ENCODE results near the gene ZIC5. TPM values are rescaled to one million over a fixed set of nuclear protein-coding genes. Genes with fewer than 3 reads are reported as not detected.
A peak's percentile ranks its signal among the peaks of the same experiment; 100 is the strongest.

ZIC5 gene
- total RNA-seq, 6 experiments from 2014 or later: not detected

DNA sequence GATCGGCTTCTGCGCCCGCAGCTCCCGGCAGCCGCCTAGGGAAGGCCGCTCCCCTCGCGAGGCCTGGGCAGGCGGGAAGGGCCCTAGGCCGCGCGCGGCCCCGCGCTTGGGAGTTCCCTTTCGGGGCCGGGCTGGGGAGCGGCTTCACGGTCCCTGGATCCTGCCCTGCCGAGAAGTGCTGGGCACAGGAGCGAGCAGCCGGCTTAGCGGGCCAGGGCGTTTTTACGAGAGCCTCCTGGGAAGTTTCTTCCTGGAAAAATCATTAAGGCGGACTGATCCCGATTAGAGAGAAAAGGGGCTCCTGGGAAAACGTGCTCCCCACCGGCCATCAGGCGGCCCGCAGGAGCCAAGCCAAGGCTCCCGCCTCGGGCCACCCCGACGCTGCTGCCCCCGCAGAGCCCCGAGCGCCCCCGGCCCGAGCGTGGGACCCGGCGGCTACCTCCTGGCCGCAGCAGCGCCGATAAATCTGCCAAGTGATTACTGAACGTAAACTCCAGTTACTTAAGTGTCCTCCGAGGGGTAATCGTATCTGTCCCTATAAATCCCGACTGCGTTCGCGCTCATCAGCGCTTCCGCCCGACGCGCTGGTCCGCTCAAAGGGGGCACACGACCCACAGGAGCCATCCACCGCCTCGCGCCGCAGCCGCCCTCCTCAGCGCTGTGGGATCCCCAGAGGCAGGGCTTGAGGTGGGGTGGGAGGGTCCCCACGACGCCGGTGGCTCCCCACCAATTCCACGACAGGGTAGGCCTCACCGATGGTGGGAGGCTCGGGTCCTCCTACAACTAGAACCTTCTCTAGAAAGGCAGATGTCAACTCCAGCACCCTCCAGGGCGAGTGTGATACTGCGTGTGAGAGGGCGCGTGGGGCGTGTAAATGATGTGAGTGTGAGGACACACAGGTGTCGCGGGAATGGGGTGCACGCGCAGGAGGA is 2.8 kb downstream of the ZIC5 start:
- no peak for DNase-seq
- no peaks in the 10 kb centered on the region for H3K4me1 Mint-ChIP-seq (ENCODE audit: low read depth)
- peaks cover 4% of the 10 kb centered on the region; the same call in 1 of the 2 replicates for H3K36me3 Mint-ChIP-seq (ENCODE audit: low read depth)
- no peak overlapping the region for H3K27ac Mint-ChIP-seq
- peaks cover 44% of the 10 kb centered on the region for H3K27me3 Mint-ChIP-seq (ENCODE audit: insufficient read depth)
- TF ChIP-seq, protein P1, sequence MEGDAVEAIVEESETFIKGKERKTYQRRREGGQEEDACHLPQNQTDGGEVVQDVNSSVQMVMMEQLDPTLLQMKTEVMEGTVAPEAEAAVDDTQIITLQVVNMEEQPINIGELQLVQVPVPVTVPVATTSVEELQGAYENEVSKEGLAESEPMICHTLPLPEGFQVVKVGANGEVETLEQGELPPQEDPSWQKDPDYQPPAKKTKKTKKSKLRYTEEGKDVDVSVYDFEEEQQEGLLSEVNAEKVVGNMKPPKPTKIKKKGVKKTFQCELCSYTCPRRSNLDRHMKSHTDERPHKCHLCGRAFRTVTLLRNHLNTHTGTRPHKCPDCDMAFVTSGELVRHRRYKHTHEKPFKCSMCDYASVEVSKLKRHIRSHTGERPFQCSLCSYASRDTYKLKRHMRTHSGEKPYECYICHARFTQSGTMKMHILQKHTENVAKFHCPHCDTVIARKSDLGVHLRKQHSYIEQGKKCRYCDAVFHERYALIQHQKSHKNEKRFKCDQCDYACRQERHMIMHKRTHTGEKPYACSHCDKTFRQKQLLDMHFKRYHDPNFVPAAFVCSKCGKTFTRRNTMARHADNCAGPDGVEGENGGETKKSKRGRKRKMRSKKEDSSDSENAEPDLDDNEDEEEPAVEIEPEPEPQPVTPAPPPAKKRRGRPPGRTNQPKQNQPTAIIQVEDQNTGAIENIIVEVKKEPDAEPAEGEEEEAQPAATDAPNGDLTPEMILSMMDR (IDR thresholded peaks at IDR 0.05): no peak
- H3K4me3 Mint-ChIP-seq: peak overlapping the region; percentile 52; the same call in 1 of the 2 replicates
- H3K9me3 Mint-ChIP-seq: peaks cover 5% of the 10 kb centered on the region

DNA sequence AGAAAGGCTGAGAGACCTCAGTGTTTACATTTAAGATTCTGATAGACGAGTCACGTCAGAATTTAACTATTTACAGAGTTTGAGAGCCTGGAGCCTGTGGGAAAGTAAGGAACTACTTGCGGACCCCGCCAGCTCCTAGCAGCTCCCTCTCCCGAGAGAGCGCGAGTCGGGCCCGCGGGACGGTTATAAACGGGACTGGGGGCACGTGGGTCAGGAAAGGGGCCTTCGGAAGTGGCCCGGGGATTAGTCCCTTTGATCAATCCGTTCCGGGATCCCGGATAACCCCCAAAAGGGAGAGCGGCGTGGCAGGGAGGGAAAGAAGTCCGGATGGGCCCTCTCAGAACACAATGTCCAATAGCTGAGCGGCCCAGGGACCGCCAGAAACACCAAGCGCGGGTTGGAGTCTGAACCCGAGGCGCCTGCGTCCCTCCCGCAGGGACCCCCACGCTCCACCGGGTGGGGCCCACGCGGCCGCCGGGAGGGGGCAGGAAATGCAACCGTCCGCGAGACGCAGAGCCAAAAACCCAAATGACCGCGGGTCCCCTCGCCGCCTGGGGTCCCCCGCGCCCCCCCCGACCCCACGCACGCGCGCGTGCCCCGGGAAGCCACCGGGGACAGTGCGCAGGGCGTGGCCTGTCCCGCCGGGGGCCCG is 3.6 kb downstream of the ZIC5 start:
- H3K4me1 Mint-ChIP-seq (ENCODE audit: low read depth): no peaks in the 10 kb centered on the region
- TF ChIP-seq, protein P1 (IDR thresholded peaks at IDR 0.05): no peak
- peaks cover 5% of the 10 kb centered on the region for H3K9me3 Mint-ChIP-seq
- peaks cover 36% of the 10 kb centered on the region for H3K27me3 Mint-ChIP-seq (ENCODE audit: insufficient read depth)
- peak overlapping the region; percentile 0; the same call in 1 of the 2 replicates for H3K4me3 Mint-ChIP-seq
- no peak for DNase-seq
- peaks cover 4% of the 10 kb centered on the region; the same call in 1 of the 2 replicates for H3K36me3 Mint-ChIP-seq (ENCODE audit: low read depth)
- H3K27ac Mint-ChIP-seq: no peak overlapping the region

DNA sequence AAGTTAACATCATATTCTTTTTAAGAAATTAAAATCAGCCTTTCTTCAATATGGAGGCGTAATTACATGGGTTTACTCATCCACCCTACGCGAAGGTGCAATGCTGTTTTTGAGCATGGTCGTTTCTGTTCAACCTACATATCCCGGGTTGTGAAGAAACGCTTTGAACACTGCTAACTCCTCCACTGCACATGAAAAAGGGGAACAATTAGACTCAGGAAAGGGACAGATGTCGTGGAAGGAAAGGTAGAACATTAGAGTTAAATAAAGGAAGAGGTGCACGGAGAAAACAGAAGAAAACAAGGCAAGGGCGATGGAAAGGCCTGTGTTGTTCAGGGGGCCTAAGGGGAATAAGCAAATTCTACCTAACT is 4.1 kb downstream of the ZIC5 start:
- Mint-ChIP-seq H3K27me3 (ENCODE audit: insufficient read depth) (peaks cover 31% of the 10 kb centered on the region), H3K36me3 (ENCODE audit: low read depth) (peaks cover 4% of the 10 kb centered on the region; the same call in 1 of the 2 replicates), H3K9me3 (peaks cover 5% of the 10 kb centered on the region), H3K27ac (no peak overlapping the region), H3K4me1 (ENCODE audit: low read depth) (no peaks in the 10 kb centered on the region), H3K4me3 (peak overlapping the region; percentile 0; the same call in 1 of the 2 replicates)
- TF ChIP-seq, protein P1 (IDR thresholded peaks at IDR 0.05): no peak
- no peak for DNase-seq

DNA sequence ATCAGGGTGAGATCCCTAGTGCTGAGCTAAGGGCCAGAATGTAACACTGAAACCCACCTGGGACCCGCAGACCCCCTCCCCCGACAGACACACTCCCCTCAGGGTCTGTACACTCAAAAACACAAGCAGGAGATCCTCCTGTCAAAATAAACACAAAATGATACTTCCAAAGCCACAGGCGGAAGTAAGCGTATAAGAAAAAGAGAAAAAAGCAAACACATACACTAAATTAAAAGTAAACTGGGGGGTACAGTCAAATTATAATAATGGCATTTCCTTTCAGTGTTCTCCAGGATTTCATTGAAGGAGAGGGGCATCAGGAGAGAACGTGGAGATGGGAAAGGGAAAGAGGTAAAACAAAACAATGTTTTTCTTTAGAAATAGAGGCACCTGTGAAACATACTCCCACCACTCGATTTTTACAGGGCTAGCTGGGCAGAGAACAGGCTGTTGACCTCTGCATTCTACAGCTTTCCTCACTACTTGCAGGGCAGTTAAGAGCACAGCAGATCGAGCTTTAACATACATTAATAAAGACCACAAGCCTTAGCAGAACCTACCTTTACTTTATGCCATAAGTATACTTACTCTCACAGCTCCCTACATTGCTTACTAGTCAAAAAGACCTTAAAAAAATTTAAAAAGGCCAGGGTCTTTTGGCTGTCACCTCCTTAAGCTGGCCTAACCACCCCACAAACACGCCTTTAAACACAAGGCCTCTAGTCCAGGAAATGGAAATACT is 5.3 kb downstream of the ZIC5 start:
- DNase-seq: no peak
- Mint-ChIP-seq H3K4me1 (ENCODE audit: low read depth) (no peaks in the 10 kb centered on the region), H3K4me3 (no peak overlapping the region), H3K36me3 (ENCODE audit: low read depth) (peaks cover 4% of the 10 kb centered on the region; the same call in 1 of the 2 replicates), H3K27me3 (ENCODE audit: insufficient read depth) (peaks cover 22% of the 10 kb centered on the region), H3K27ac (no peak overlapping the region), H3K9me3 (peaks cover 5% of the 10 kb centered on the region)
- TF ChIP-seq, protein P1 (IDR thresholded peaks at IDR 0.05): no peak

DNA sequence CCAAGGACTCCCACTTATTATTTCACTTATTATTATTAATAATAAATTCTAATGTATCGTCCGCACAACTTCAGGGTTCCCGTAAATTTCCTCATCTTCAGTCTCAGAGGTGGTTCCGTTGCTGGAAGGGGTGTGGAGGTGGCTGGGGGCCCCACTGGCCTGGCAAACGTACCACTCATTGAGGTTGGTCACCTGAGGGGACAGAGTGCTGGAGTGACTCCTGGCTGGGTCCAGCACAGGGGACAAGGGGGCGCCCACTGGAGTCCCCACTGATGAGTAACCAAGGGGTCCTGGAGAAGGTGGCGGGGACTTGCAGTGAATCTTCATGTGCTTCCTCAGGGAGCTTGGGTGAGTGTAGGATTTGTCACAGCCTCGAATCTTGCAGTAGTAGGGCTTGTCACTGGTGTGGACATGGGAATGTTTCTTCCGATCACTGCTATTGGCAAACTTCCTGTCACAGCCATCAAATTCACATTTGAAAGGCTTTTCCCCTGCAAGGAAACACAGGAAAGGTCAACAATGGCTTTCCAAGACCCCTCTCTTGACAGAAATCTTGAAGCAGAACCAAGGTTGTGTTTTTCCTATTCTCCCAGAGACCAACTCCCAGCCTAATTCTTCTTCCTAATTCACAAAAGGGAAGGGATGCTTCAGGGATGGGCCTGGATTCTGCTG is 6.1 kb downstream of the ZIC5 start:
- Mint-ChIP-seq H3K9me3 (peaks cover 5% of the 10 kb centered on the region), H3K4me1 (ENCODE audit: low read depth) (no peaks in the 10 kb centered on the region), H3K4me3 (no peak overlapping the region), H3K36me3 (ENCODE audit: low read depth) (peaks cover 4% of the 10 kb centered on the region; the same call in 1 of the 2 replicates), H3K27me3 (ENCODE audit: insufficient read depth) (peaks cover 28% of the 10 kb centered on the region), H3K27ac (no peak overlapping the region)
- TF ChIP-seq, protein P1 (IDR thresholded peaks at IDR 0.05): no peak
- DNase-seq: no peak
